MCF 10A (cell line): Measurements from ENCODE around the gene CFP. TPM values are rescaled to one million over a fixed set of nuclear protein-coding genes. Genes with fewer than 3 reads are reported as not detected.

ENCODE experiments used
- BruUV-seq: library from RNA; stranded (reverse); fragments of 400-500 nt; replicated peaks from 2 replicates; lab custom pipeline; 2021; lab: Mats Ljungman, UMichigan
- CTCF ChIA-PET: fragments of 300-600 bp; sonication (Branson Sonifier 250); formaldehyde crosslinking; extraction: SDS; loops from one replicate; lab custom pipeline; 2021; ENCODE audit warnings: antibody characterized with exemption, inconsistent platforms; lab: Yijun Ruan, JAX
- POLR2A ChIA-PET: fragments of 300-600, 350-650 bp; sonication (Branson Sonifier 250); formaldehyde crosslinking; extraction: SDS; loops from one replicate; lab custom pipeline; 2020; ENCODE audit warnings: antibody characterized with exemption, inconsistent platforms; lab: Yijun Ruan, JAX
- DNase-seq: peaks from one replicate; pipeline ENCODE4 v3.0.0-alpha.2; 2018; ENCODE audit not compliant: unreplicated experiment
- H3K27ac Mint-ChIP-seq: one replicate; pipeline ENCODE4 v1.8.0; 2022; ENCODE audit warnings: mild to moderate bottlenecking, low read depth, mixed read lengths; ENCODE audit not compliant: unreplicated experiment
- H3K27me3 Mint-ChIP-seq: one replicate; pipeline ENCODE4 v1.8.0; 2022; ENCODE audit warnings: mixed read lengths; ENCODE audit not compliant: insufficient read depth, unreplicated experiment
- H3K36me3 Mint-ChIP-seq: one replicate; pipeline ENCODE4 v1.8.0; 2022; ENCODE audit warnings: mild to moderate bottlenecking, moderate library complexity, mixed read lengths; ENCODE audit not compliant: insufficient read depth, unreplicated experiment
- H3K4me1 Mint-ChIP-seq: one replicate; pipeline ENCODE4 v1.8.0; 2022; ENCODE audit warnings: mixed read lengths; ENCODE audit not compliant: insufficient read depth, unreplicated experiment
- H3K4me3 Mint-ChIP-seq: one replicate; pipeline ENCODE4 v1.8.0; 2022; ENCODE audit warnings: mild to moderate bottlenecking, moderate library complexity, mixed read lengths; ENCODE audit not compliant: unreplicated experiment
- H3K9me3 Mint-ChIP-seq: one replicate; pipeline ENCODE4 v1.8.0; 2022; ENCODE audit warnings: mixed read lengths; ENCODE audit not compliant: unreplicated experiment
- CTCF ChIP-seq: fragments of 200-600 bp; IDR thresholded peaks from one replicate; pipeline ENCODE4 v1.8.0; 2022; ENCODE audit warnings: antibody characterized with exemption, mild to moderate bottlenecking; ENCODE audit not compliant: unreplicated experiment
- intact Hi-C: fragments of 100-400 bp; cut with micrococcal nuclease; formaldehyde crosslinking; loops from 2 replicates; pipeline ENCODE4 v1.14.1; 2022
- total RNA-seq: library from RNA; stranded (reverse); gene quantifications from 2 replicates; pipeline ENCODE4 v1.2.3, GENCODE V29; 2022

The CFP gene
- total RNA-seq, 1 experiment from 2014 or later = 0.56 TPM

- H3K36me3 Mint-ChIP-seq = peaks cover 39% of the 10 kb centered on the region
- peaks cover 6% of the 10 kb centered on the region for H3K4me1 Mint-ChIP-seq
- no peak overlapping the region for H3K4me3 Mint-ChIP-seq
- intact Hi-C loops = no loop called here
- no peak for TF ChIP-seq CTCF
- CTCF ChIA-PET = interaction anchor here (0.6 to 1.0 kb wide), 2 partner anchors 19 to 49 kb away, joined by 3 to 4 read pairs; no protein-coding TSS in a partner anchor
- POLR2A ChIA-PET = no interaction called here
- no peak overlapping the region for H3K27ac Mint-ChIP-seq
- no TSS peak for BruUV-seq
- no peaks in the 10 kb centered on the region for H3K9me3 Mint-ChIP-seq
- no peak for DNase-seq
- no peaks in the 10 kb centered on the region for H3K27me3 Mint-ChIP-seq
These were observed 41.6 kb downstream of the CFP start for GRCh38 chrX:47587906-47588735.

- H3K4me1 Mint-ChIP-seq = peaks cover 6% of the 10 kb centered on the region
- no peaks in the 10 kb centered on the region for H3K27me3 Mint-ChIP-seq
- BruUV-seq = no TSS peak
- H3K4me3 Mint-ChIP-seq = no peak overlapping the region
- H3K9me3 Mint-ChIP-seq = no peaks in the 10 kb centered on the region
- H3K27ac Mint-ChIP-seq = no peak overlapping the region
- ChIA-PET CTCF (interaction anchor here (0.6 kb wide), 1 partner anchor 48 kb away, joined by 3 read pairs; no protein-coding TSS in a partner anchor), POLR2A (interaction anchor here (0.7 kb wide), 1 partner anchor 9 kb away, joined by 3 read pairs; no protein-coding TSS in a partner anchor)
- peaks cover 43% of the 10 kb centered on the region for H3K36me3 Mint-ChIP-seq
- DNase-seq = peak; percentile 49
- intact Hi-C loops = no loop called here
- TF ChIP-seq CTCF = no peak
These were observed 42.4 kb downstream of the CFP start for GRCh38 chrX:47587091-47587891.

DNA sequence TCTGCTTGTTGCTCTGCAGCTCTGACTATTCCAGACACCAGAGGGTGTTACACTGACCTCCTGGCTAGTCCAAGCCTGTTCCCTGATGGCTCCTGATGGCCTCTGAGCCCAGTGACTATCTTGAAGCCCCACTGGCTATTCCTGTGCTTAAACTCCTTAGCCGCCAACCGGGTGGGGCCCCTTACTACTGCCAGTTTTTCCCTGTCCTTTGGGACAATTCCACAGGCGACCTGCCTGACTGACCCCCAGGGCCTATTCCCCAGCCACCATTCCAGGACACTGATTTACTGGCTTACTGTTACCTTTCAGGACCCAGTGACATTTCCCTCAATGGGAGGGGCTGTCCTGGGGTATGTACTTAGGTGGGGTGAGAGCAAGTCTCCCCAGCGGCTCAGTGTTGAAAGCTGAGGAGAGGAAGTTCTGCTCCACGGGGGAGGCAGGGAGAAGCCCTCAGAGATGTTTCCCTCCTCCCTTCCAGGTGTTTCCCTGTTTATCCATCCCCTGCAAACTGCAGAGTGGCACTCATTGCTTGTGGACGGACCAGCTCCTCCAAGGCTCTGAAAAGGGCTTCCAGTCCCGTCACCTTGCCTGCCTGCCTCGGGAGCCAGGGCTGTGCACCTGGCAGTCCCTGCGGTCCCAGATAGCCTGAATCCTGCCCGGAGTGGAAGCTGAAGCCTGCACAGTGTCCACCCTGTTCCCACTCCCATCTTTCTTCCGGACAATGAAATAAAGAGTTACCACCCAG lies 43.5 kb downstream of the CFP start:
- Mint-ChIP-seq H3K4me1 (peaks cover 13% of the 10 kb centered on the region), H3K9me3 (no peaks in the 10 kb centered on the region), H3K4me3 (peak overlapping the region; percentile 47), H3K27me3 (no peaks in the 10 kb centered on the region), H3K36me3 (peaks cover 46% of the 10 kb centered on the region), H3K27ac (peak overlapping the region; percentile 10)
- intact Hi-C loops = no loop called here
- POLR2A ChIA-PET = interaction anchor here (0.9 kb wide), 1 partner anchor 165 kb away, joined by 3 read pairs; no protein-coding TSS in a partner anchor
- CTCF ChIA-PET = interaction anchor here (0.6 to 0.7 kb wide), 2 partner anchors 8 to 9 kb away, joined by 3 to 4 read pairs; no protein-coding TSS in a partner anchor
- TF ChIP-seq CTCF = no peak
- DNase-seq = no peak
- BruUV-seq = no TSS peak
